H1 (cell line): ENCODE data around the gene POLA2. TPM values are rescaled to one million over a fixed set of nuclear protein-coding genes. Genes with fewer than 3 reads are reported as not detected.
"Not testable (repeated sequence)": the region's sequence is repeated elsewhere in the genome, so short reads cannot be mapped to it uniquely, and the experiment has no call there.

Source experiments
- CTCF ChIA-PET: fragments of 300-600 bp; sonication (Branson Sonifier 250); formaldehyde crosslinking; loops from one replicate; lab custom pipeline; 2021; ENCODE audit not compliant: partially characterized antibody; lab: Charles Lee
- POLR2A ChIA-PET: fragments of 300-600 bp; sonication (Branson Sonifier 250); formaldehyde crosslinking; loops from one replicate; lab custom pipeline; 2021; ENCODE audit warnings: inconsistent platforms; ENCODE audit not compliant: partially characterized antibody; lab: Charles Lee
- DNase-seq, 2 experiments: peaks; one replicate each; pipeline versions ENCODE4 v3.0.0 to v3.0.0-alpha.2; 2010 to 2022; ENCODE audit warnings: low spot score in 2 of 2, low read depth in 1 of 2, mixed read lengths in 1 of 2
- FAIRE-seq: peaks from 2 replicates; lab custom pipeline; 2011; peaks lifted over from hg19 to GRCh38; lab: Jason Lieb, UNC
- H2AFZ ChIP-seq: 2 replicates; pipeline ENCODE4 v1.8.1; 2012; ENCODE audit warnings: low read length, inconsistent platforms
- H2AK5ac ChIP-seq: 2 replicates; pipeline ENCODE4 v1.6.1; 2013; ENCODE audit warnings: low read depth, low read length
- H2BK120ac ChIP-seq: replicated peaks from 2 replicates; pipeline ENCODE3; 2013; ENCODE audit warnings: low read depth, low read length, inconsistent platforms
- H2BK12ac ChIP-seq: 2 replicates; pipeline ENCODE4 v1.6.1; 2013; ENCODE audit warnings: low read depth, low read length
- H2BK15ac ChIP-seq: 2 replicates; pipeline ENCODE4 v1.6.1; 2013; ENCODE audit warnings: low read length
- H2BK20ac ChIP-seq: 2 replicates; pipeline ENCODE4 v1.6.1; 2013; ENCODE audit warnings: low read length
- H2BK5ac ChIP-seq: 2 replicates; pipeline ENCODE4 v1.6.1; 2013; ENCODE audit warnings: low read depth, low read length
- H3K14ac ChIP-seq: 2 replicates; pipeline ENCODE4 v1.6.1; 2013; ENCODE audit warnings: inconsistent platforms; ENCODE audit not compliant: insufficient read length
- H3K18ac ChIP-seq: 2 replicates; pipeline ENCODE4 v1.6.1; 2013; ENCODE audit warnings: low read length; ENCODE audit errors: extremely low read depth
- H3K23ac ChIP-seq: 2 replicates; pipeline ENCODE4 v1.6.1; 2013; ENCODE audit warnings: inconsistent platforms; ENCODE audit not compliant: insufficient read length
- H3K23me2 ChIP-seq: 2 replicates; pipeline ENCODE4 v1.6.1; 2013; ENCODE audit warnings: low read depth, low read length
- H3K27ac ChIP-seq: 2 replicates; pipeline ENCODE4 v1.6.1; 2011; ENCODE audit warnings: low read depth, low read length, inconsistent platforms
- H3K27me3 ChIP-seq, 4 experiments: replicated peaks in 1 of 4; 1 replicate in 1 of 4; 2 replicates in 3 of 4; pipeline versions ENCODE4 v1.6.1 to v1.8.1; 2011 to 2013; ENCODE audit warnings: low read length in 3 of 4, mild to moderate bottlenecking in 3 of 4, inconsistent platforms in 2 of 4, mixed read lengths in 2 of 4, moderate library complexity in 1 of 4; ENCODE audit not compliant: control insufficient read depth in 3 of 4, insufficient read depth in 3 of 4; ENCODE audit errors: extremely low read depth in 1 of 4
- H3K36me3 ChIP-seq, 4 experiments: 2 replicates each; pipeline versions ENCODE4 v1.6.1 to v1.8.1; 2011 to 2013; ENCODE audit warnings: mild to moderate bottlenecking in 4 of 4, low read length in 3 of 4, moderate library complexity in 2 of 4, control low read depth in 1 of 4, inconsistent platforms in 1 of 4; ENCODE audit not compliant: insufficient read depth in 4 of 4, control insufficient read depth in 2 of 4
- H3K4ac ChIP-seq: replicated peaks from 2 replicates; pipeline ENCODE3; 2013; ENCODE audit warnings: low read length, low read depth, mixed read lengths, inconsistent platforms; ENCODE audit not compliant: insufficient read length
- H3K4me1 ChIP-seq, 4 experiments: replicated peaks in 1 of 4; 1 replicate in 1 of 4; 2 replicates in 3 of 4; pipeline versions ENCODE4 v1.6.1 to v1.8.1; 2011 to 2013; ENCODE audit warnings: low read length in 3 of 4, inconsistent platforms in 2 of 4, mixed read lengths in 1 of 4; ENCODE audit not compliant: insufficient read depth in 4 of 4, control insufficient read depth in 3 of 4
- H3K4me2 ChIP-seq, 2 experiments: 2 replicates each; pipeline versions ENCODE4 v1.6.1 to v1.8.1; 2011 to 2013; ENCODE audit warnings: low read depth in 2 of 2, low read length in 2 of 2, control low read depth in 1 of 2, inconsistent platforms in 1 of 2, mild to moderate bottlenecking in 1 of 2; ENCODE audit not compliant: insufficient read depth in 1 of 2
- H3K4me3 ChIP-seq, 4 experiments: fragments of 200-600, 300-600 bp in 1 of 4; sonication (generic), shearing (Covaris generic), sonication (Bioruptor Twin) in 1 of 4; 2 replicates each; pipeline versions ENCODE4 v1.5.1 to v1.8.1; 2011 to 2016; ENCODE audit warnings: low read length in 4 of 4, low read depth in 3 of 4, control low read depth in 2 of 4, inconsistent platforms in 2 of 4, mild to moderate bottlenecking in 2 of 4, mixed read lengths in 1 of 4, moderate library complexity in 1 of 4; ENCODE audit not compliant: insufficient read depth in 2 of 4; ENCODE audit errors: extremely low read depth in 1 of 4
- H3K56ac ChIP-seq: replicated peaks from 2 replicates; pipeline ENCODE3; 2013; ENCODE audit warnings: low read depth, mild to moderate bottlenecking, mixed read lengths, low read length, inconsistent platforms; ENCODE audit not compliant: insufficient read length
- H3K79me1 ChIP-seq: 2 replicates; pipeline ENCODE4 v1.6.1; 2013; ENCODE audit warnings: low read depth, low read length, control low read depth
- H3K79me2 ChIP-seq, 2 experiments: 2 replicates each; pipeline versions ENCODE4 v1.6.1 to v1.8.1; 2012 to 2013; ENCODE audit warnings: low read length in 2 of 2, mild to moderate bottlenecking in 2 of 2, inconsistent platforms in 1 of 2; ENCODE audit not compliant: insufficient read depth in 2 of 2, control insufficient read depth in 1 of 2
- H3K9ac ChIP-seq, 4 experiments: replicated peaks in 1 of 4; 1 replicate in 1 of 4; 2 replicates in 3 of 4; pipeline versions ENCODE4 v1.6.1 to v1.8.1; 2011 to 2013; ENCODE audit warnings: low read depth in 3 of 4, low read length in 3 of 4, control low read depth in 2 of 4, mild to moderate bottlenecking in 2 of 4, moderate library complexity in 2 of 4, inconsistent platforms in 1 of 4; ENCODE audit errors: extremely low read depth in 1 of 4
- H3K9me3 ChIP-seq, 2 experiments: 2 replicates each; pipeline versions ENCODE4 v1.6.1 to v1.8.1; 2012 to 2013; ENCODE audit warnings: mild to moderate bottlenecking in 2 of 2, moderate library complexity in 2 of 2, control low read depth in 1 of 2, inconsistent platforms in 1 of 2, low read depth in 1 of 2, low read length in 1 of 2, mixed read lengths in 1 of 2; ENCODE audit not compliant: insufficient read depth in 2 of 2
- H4K20me1 ChIP-seq, 2 experiments: replicated peaks in 1 of 2; 2 replicates each; pipeline versions ENCODE3 to v1.8.1; 2011 to 2013; ENCODE audit warnings: inconsistent platforms in 2 of 2, low read length in 2 of 2, mild to moderate bottlenecking in 1 of 2; ENCODE audit not compliant: insufficient read depth in 2 of 2, control insufficient read depth in 1 of 2
- H4K5ac ChIP-seq: 2 replicates; pipeline ENCODE4 v1.6.1; 2013; ENCODE audit warnings: low read length, low read depth, mixed read lengths, inconsistent platforms; ENCODE audit not compliant: insufficient read length
- H4K8ac ChIP-seq: 2 replicates; pipeline ENCODE4 v1.8.0; 2013; ENCODE audit warnings: mild to moderate bottlenecking, moderate library complexity, low read length, inconsistent platforms; ENCODE audit not compliant: insufficient read depth; ENCODE audit errors: extremely low read depth
- H4K91ac ChIP-seq: replicated peaks from 2 replicates; pipeline ENCODE3; 2013; ENCODE audit warnings: low read length, mixed read lengths, inconsistent platforms; ENCODE audit not compliant: insufficient read length
- WGBS, 2 experiments: shearing (Covaris generic) in 1 of 2; methylation state at CpG; one replicate each; pipeline versions ENCODE4 v1.1.6 to v1.1.7; 2013 to 2015; ENCODE audit warnings: low lambda C conversion rate in 2 of 2, mixed read lengths in 2 of 2, inconsistent platforms in 1 of 2, low coverage in 1 of 2, missing lambda C conversion rate in 1 of 2; ENCODE audit not compliant: insufficient replicate concordance in 2 of 2, insufficient coverage in 1 of 2, insufficient read length in 1 of 2; ENCODE audit errors: extremely low coverage in 1 of 2, missing lambda C conversion rate in 1 of 2; 5-methylcytosine and 5-hydroxymethylcytosine counted together
- polyA plus RNA-seq, 7 experiments: library from polyadenylated mRNA; depleted of rRNA in 3 of 7; stranded (reverse) in 5 of 7; unstranded in 2 of 7; fragments of >200 nt in 5 of 7; fragments of 200-250 nt in 2 of 7; gene quantifications; 1 replicate in 5 of 7; 2 replicates in 1 of 7; 4 replicates in 1 of 7; pipeline versions ENCODE4 v1.2.1 to v1.2.3, GENCODE V29; 2011 to 2013; ENCODE audit warnings: missing spikeins in 2 of 7, mixed read lengths in 2 of 7
- total RNA-seq: library from RNA; stranded (reverse); fragmentation: NEBNext Ultra II Directional; extraction: Animal tissue kit (Norgen Biotek cat#: 25700); gene quantifications from 2 replicates; pipeline ENCODE4 v1.2.1, GENCODE V29; 2021

POLA2 gene
- total and polyA plus RNA-seq, 2 of the 8 experiments (the other 6 are each of a cell fraction or from before 2014, with no cell fraction given): 31.2 to 55.9 TPM

DNA sequence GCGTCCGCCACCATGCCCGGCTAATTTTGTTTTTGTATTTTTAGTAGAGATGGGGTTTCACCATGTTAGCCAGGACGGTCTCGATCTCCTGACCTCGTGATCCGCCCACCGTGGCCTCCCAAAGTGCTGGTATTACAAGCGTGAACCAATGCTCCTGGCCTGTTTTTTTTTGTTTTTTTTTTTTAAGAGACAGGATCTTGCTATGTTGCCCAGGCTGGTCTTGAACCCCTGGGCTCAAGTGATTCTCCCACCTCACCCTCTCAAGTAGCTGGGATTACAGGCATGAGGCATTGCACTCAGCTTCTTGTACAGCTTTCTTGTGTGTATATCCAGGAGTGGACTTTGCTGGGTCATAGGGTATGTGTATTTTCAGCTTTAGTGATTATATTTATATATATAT lies 70.8 kb downstream of the POLA2 start:
- ChIA-PET CTCF (interaction anchor here (1.2 to 52.8 kb wide), 10 partner anchors 13 to 147 kb away, joined by 3 to 1179 read pairs (median 4); partner anchors contain the start of gene CDC42EP2), POLR2A (interaction anchor here (1.0 to 20.9 kb wide), 5 partner anchors 10 to 176 kb away, joined by 3 to 208 read pairs (median 3); partner anchors contain the start of gene CDC42EP2)
- H2BK120ac ChIP-seq, H3K23me2 ChIP-seq, H4K8ac ChIP-seq, H3K4ac ChIP-seq, FAIRE-seq, H3K36me3 ChIP-seq, H4K5ac ChIP-seq, H2AK5ac ChIP-seq, H3K4me2 ChIP-seq, H2BK15ac ChIP-seq, H2BK12ac ChIP-seq, H3K9me3 ChIP-seq, H3K27me3 ChIP-seq, H4K91ac ChIP-seq, DNase-seq, H2AFZ ChIP-seq, H3K14ac ChIP-seq, H3K79me1 ChIP-seq, H4K20me1 ChIP-seq, H2BK5ac ChIP-seq, H3K4me1 ChIP-seq, H2BK20ac ChIP-seq, H3K4me3 ChIP-seq, H3K18ac ChIP-seq, H3K9ac ChIP-seq, H3K23ac ChIP-seq, H3K27ac ChIP-seq, H3K56ac ChIP-seq: not testable (repeated sequence)
- WGBS, 2 experiments: 91% methylated on average over 9 of the region's 9 CpGs; no CpG with 5 or more reads in 1 of the 2 experiments
- H3K79me2 ChIP-seq: peaks cover 7 to 31% of the 10 kb centered on the region in 2 experiments
